GM12878 (cell line): ENCODE measurements around the gene CCER1. TPM values are rescaled to one million over a fixed set of nuclear protein-coding genes. Genes with fewer than 3 reads are reported as not detected.
A peak's percentile ranks its signal among the peaks of the same experiment; 100 is the strongest.

Experiments used
- ATAC-seq: fragments of 200-7000 bp; cut with Tn5 transposase; 3 replicates; pipeline ENCODE4 v1.9.1; 2020; ENCODE audit warnings: mild to moderate bottlenecking, moderate library complexity
- BruUV-seq: library from RNA; stranded (reverse); fragments of 400-500 nt; replicated peaks from 2 replicates; lab custom pipeline; 2021; lab: Mats Ljungman, UMichigan
- CTCF ChIA-PET: fragments of 300-600 bp; sonication (Branson Sonifier 250); formaldehyde crosslinking; extraction: SDS; loops from one replicate; lab custom pipeline; 2021; ENCODE audit warnings: inconsistent platforms; lab: Yijun Ruan, JAX
- POLR2A ChIA-PET: fragments of 350-600 bp; formaldehyde crosslinking; extraction: SDS; loops from one replicate; lab custom pipeline; 2021; ENCODE audit warnings: inconsistent platforms; lab: Charles Lee
- RAD21 ChIA-PET: fragments of 300-600 bp; sonication (Branson Sonifier 250); formaldehyde crosslinking; loops from one replicate; lab custom pipeline; 2023; ENCODE audit warnings: antibody characterized with exemption; ENCODE audit not compliant: unreplicated experiment; lab: Charles Lee
- SMC1A ChIA-PET: fragments of 300-600 bp; sonication (Branson Sonifier 250); formaldehyde crosslinking; loops from one replicate; lab custom pipeline; 2023; ENCODE audit not compliant: unreplicated experiment, uncharacterized antibody; lab: Charles Lee
- DNase-seq: peaks from one replicate; pipeline ENCODE4 v3.0.0-alpha.2; 2011; ENCODE audit warnings: low read depth, low spot score
- FAIRE-seq: peaks from 3 replicates; lab custom pipeline; 2011; peaks lifted over from hg19 to GRCh38; lab: Jason Lieb, UNC
- H2AFZ ChIP-seq: 2 replicates; pipeline ENCODE4 v1.6.0; 2011; ENCODE audit warnings: low read depth, low read length, control low read depth; ENCODE audit not compliant: control insufficient read depth
- H3K27ac ChIP-seq: 2 replicates; pipeline ENCODE4 v1.5.1; 2011; ENCODE audit warnings: control low read depth; ENCODE audit not compliant: control insufficient read depth, insufficient read depth
- H3K27me3 ChIP-seq, 2 experiments: replicated peaks in 1 of 2; 2 replicates each; pipeline versions ENCODE4 v1.6.0 to v1.6.1; 2011; ENCODE audit warnings: low read length in 1 of 2; ENCODE audit not compliant: control insufficient read depth in 2 of 2, insufficient read depth in 2 of 2
- H3K36me3 ChIP-seq, 2 experiments: 2 replicates each; pipeline ENCODE4 v1.5.1; 2011; ENCODE audit warnings: low read length in 1 of 2; ENCODE audit not compliant: control insufficient read depth in 2 of 2, insufficient read depth in 2 of 2
- H3K4me1 ChIP-seq: 2 replicates; pipeline ENCODE4 v1.6.1; 2011; ENCODE audit warnings: mild to moderate bottlenecking, low read length, moderate library complexity, mixed read lengths; ENCODE audit not compliant: control insufficient read depth, insufficient read depth
- H3K4me2 ChIP-seq: 2 replicates; pipeline ENCODE4 v1.6.0; 2011; ENCODE audit warnings: control low read depth; ENCODE audit not compliant: control insufficient read depth, insufficient read depth
- H3K4me3 ChIP-seq: fragments of 200-600 bp; sonication (generic); 2 replicates; pipeline ENCODE4 v1.5.1; 2016
- H3K79me2 ChIP-seq: 2 replicates; pipeline ENCODE4 v1.6.0; 2011; ENCODE audit warnings: low read length; ENCODE audit not compliant: control insufficient read depth, insufficient read depth
- H3K9ac ChIP-seq: 2 replicates; pipeline ENCODE4 v1.8.0; 2011; ENCODE audit warnings: low read length, control low read depth, mixed read lengths; ENCODE audit not compliant: control insufficient read depth, insufficient read depth
- H3K9me3 ChIP-seq: replicated peaks from 3 replicates; pipeline ENCODE4 v1.5.1; 2011; ENCODE audit warnings: mild to moderate bottlenecking, low read length; ENCODE audit not compliant: control insufficient read depth, insufficient read depth
- H4K20me1 ChIP-seq: 2 replicates; pipeline ENCODE4 v1.6.0; 2011; ENCODE audit not compliant: control insufficient read depth, insufficient read depth
- CBFB ChIP-seq: IDR thresholded peaks from 2 replicates; pipeline ENCODE4 v1.6.1; 2016; ENCODE audit warnings: antibody characterized with exemption, low read depth
- CBX3 ChIP-seq: fragments of 200-600 bp; sonication (generic); IDR thresholded peaks from 2 replicates; pipeline ENCODE4 v1.6.1; 2016; ENCODE audit warnings: low read depth, borderline replicate concordance
- CEBPB ChIP-seq, 2 experiments: fragments of 150-350 bp in 1 of 2; IDR thresholded peaks; 2 replicates each; pipeline ENCODE4 v1.6.1; 2012 to 2014; ENCODE audit warnings: low read depth in 2 of 2, low read length in 2 of 2, borderline replicate concordance in 1 of 2, inconsistent platforms in 1 of 2
- CHD2 ChIP-seq: IDR thresholded peaks from 2 replicates; pipeline ENCODE4 v1.6.1; 2011; ENCODE audit warnings: low read depth, low read length, improper control_type of control experiment, borderline replicate concordance
- EED ChIP-seq: sonication (generic); IDR thresholded peaks from 2 replicates; pipeline ENCODE4 v1.6.1; 2016; ENCODE audit warnings: antibody characterized with exemption, low read depth
- ELK1 ChIP-seq: IDR thresholded peaks from 2 replicates; pipeline ENCODE4 v1.6.1; 2012; ENCODE audit warnings: low read depth, low read length, improper control_type of control experiment
- GATAD2B ChIP-seq: fragments of 450-650 bp; conservative IDR thresholded peaks from 2 replicates; pipeline ENCODE4 v1.6.1; 2017; ENCODE audit warnings: low read depth, mild to moderate bottlenecking, moderate library complexity
- HDAC6 ChIP-seq: fragments of 200-600 bp; sonication (generic); IDR thresholded peaks from one replicate; pipeline ENCODE4 v1.8.0; 2017; ENCODE audit warnings: antibody characterized with exemption; ENCODE audit not compliant: unreplicated experiment
- JUNB ChIP-seq: IDR thresholded peaks from 2 replicates; pipeline ENCODE4 v1.6.1; 2016; ENCODE audit warnings: antibody characterized with exemption, mild to moderate bottlenecking
- LARP7 ChIP-seq: fragments of 450-650 bp; IDR thresholded peaks from 2 replicates; pipeline ENCODE4 v1.6.1; 2017; ENCODE audit warnings: mild to moderate bottlenecking
- MEF2B ChIP-seq: fragments of 450-650 bp; IDR thresholded peaks from 2 replicates; pipeline ENCODE4 v1.6.1; 2018; ENCODE audit warnings: mild to moderate bottlenecking, moderate library complexity; ENCODE audit not compliant: partially characterized antibody, poor library complexity, severe bottlenecking
- MTA2 ChIP-seq: fragments of 450-650 bp; IDR thresholded peaks from 2 replicates; pipeline ENCODE4 v1.6.1; 2016; ENCODE audit warnings: low read depth, mild to moderate bottlenecking, moderate library complexity
- MYB ChIP-seq: fragments of 150-350 bp; IDR thresholded peaks from 2 replicates; pipeline ENCODE4 v1.6.1; 2014; ENCODE audit warnings: mild to moderate bottlenecking, low read depth, low read length, borderline replicate concordance
- RFX5 ChIP-seq: IDR thresholded peaks from 2 replicates; pipeline ENCODE4 v1.6.1; 2011; ENCODE audit warnings: low read depth, low read length, improper control_type of control experiment
- SPI1 ChIP-seq: IDR thresholded peaks from 2 replicates; pipeline ENCODE4 v1.6.1; 2011; ENCODE audit warnings: low read depth, mild to moderate bottlenecking, low read length, moderate library complexity, borderline replicate concordance; ENCODE audit not compliant: insufficient read depth
- SREBF2 ChIP-seq: IDR thresholded peaks from 2 replicates; pipeline ENCODE4 v1.6.1; 2012; ENCODE audit warnings: mild to moderate bottlenecking, low read length
- YY1 ChIP-seq: IDR thresholded peaks from 2 replicates; pipeline ENCODE4 v1.6.1; 2011; ENCODE audit warnings: low read depth, mild to moderate bottlenecking, low read length
- WGBS: methylation state at CpG from one replicate; pipeline ENCODE4 v1.1.6; 2016; ENCODE audit warnings: low lambda C conversion rate; ENCODE audit not compliant: insufficient replicate concordance, insufficient coverage; ENCODE audit errors: missing lambda C conversion rate; 5-methylcytosine and 5-hydroxymethylcytosine counted together
- in situ Hi-C: fragments of 300-500 bp; cut with MboI; formaldehyde crosslinking; loops from 9 replicates; pipeline ENCODE4 v1.14.3; 2018; ENCODE audit warnings: mixed read lengths
- intact Hi-C: fragments of 100-400 bp; cut with micrococcal nuclease; formaldehyde crosslinking; loops from one replicate; pipeline ENCODE4 v1.14.2; 2022; ENCODE audit not compliant: unreplicated experiment
- polyA plus RNA-seq, 11 experiments: library from polyadenylated mRNA; depleted of rRNA in 4 of 11; unstranded in 6 of 11; stranded (reverse) in 5 of 11; fragments of >200 nt; fragmentation: Nextera tagmentation in 4 of 11; fragmentation: Illumina TruSeq in 1 of 11; extraction: Ambion mirVana in 4 of 11; extraction: Trizol in 1 of 11; gene quantifications; 1 replicate in 1 of 11; 2 replicates in 10 of 11; pipeline versions ENCODE4 v1.2.1 to v1.2.3, GENCODE V29; 2011 to 2016; ENCODE audit warnings: inconsistent platforms in 2 of 11, missing spikeins in 2 of 11, low read depth in 1 of 11
- total RNA-seq, 4 experiments: library from RNA; depleted of rRNA in 3 of 4; stranded (reverse); fragments of >200 nt in 3 of 4; fragmentation: Illumina TruSeq in 1 of 4; extraction: Trizol in 1 of 4; gene quantifications; 2 replicates each; pipeline versions ENCODE4 v1.2.1 to v1.2.3, GENCODE V29; 2013 to 2021
- TF ChIP-seq, protein P1 (sequence below): IDR thresholded peaks from 2 replicates; pipeline ENCODE4 v1.6.1; 2011; ENCODE audit warnings: low read depth, low read length, improper control_type of control experiment, borderline replicate concordance
- TF ChIP-seq, protein P2 (sequence below): fragments of 450-650 bp; IDR thresholded peaks from 2 replicates; pipeline ENCODE4 v1.6.1; 2017; ENCODE audit warnings: low read depth, mild to moderate bottlenecking, moderate library complexity
- TF ChIP-seq, protein P3 (sequence below), 3 experiments: IDR thresholded peaks in 2 of 3; conservative IDR thresholded peaks in 1 of 3; 2 replicates each; pipeline ENCODE4 v1.5.1; 2011; ENCODE audit warnings: low read depth in 3 of 3, low read length in 3 of 3, mild to moderate bottlenecking in 3 of 3, control low read depth in 2 of 3, moderate library complexity in 2 of 3, inconsistent platforms in 1 of 3, mixed read lengths in 1 of 3; ENCODE audit not compliant: control insufficient read depth in 2 of 3, insufficient read depth in 1 of 3; ENCODE audit errors: extremely low read depth in 1 of 3

CCER1 gene
- total and polyA plus RNA-seq, 10 of the 15 experiments (the other 5 are each of a cell fraction or from before 2014, with no cell fraction given) = 0.01 TPM; not detected in 9

- TF ChIP-seq, protein P1, sequence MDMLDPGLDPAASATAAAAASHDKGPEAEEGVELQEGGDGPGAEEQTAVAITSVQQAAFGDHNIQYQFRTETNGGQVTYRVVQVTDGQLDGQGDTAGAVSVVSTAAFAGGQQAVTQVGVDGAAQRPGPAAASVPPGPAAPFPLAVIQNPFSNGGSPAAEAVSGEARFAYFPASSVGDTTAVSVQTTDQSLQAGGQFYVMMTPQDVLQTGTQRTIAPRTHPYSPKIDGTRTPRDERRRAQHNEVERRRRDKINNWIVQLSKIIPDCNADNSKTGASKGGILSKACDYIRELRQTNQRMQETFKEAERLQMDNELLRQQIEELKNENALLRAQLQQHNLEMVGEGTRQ = no peak
- TF ChIP-seq RFX5 (no peak), SREBF2 (no peak), EED (no peak), MEF2B (no peak)
These were observed 14.4 kb upstream of the CCER1 start (continued) for GRCh38 chr12:90969346-90969745.

- no TSS peak for BruUV-seq
- in situ Hi-C loops = no loop called here
- FAIRE-seq = no peak
- TF ChIP-seq MYB (no peak), CHD2 (no peak), LARP7 (no peak), ELK1 (no peak), JUNB (peak; percentile 17; the same call in 1 of the 2 replicates), SPI1 (peak; percentile 12; the same call in 1 of the 2 replicates), CBX3 (no peak), MTA2 (no peak), HDAC6 (no peak), CEBPB (IDR thresholded peaks at IDR 0.05; ENCODE audit: borderline replicate concordance in 1 of 2, low read depth in 2 of 2, low read length in 2 of 2) (no peak), GATAD2B (no peak), YY1 (no peak), CBFB (no peak)
- TF ChIP-seq, protein P2, sequence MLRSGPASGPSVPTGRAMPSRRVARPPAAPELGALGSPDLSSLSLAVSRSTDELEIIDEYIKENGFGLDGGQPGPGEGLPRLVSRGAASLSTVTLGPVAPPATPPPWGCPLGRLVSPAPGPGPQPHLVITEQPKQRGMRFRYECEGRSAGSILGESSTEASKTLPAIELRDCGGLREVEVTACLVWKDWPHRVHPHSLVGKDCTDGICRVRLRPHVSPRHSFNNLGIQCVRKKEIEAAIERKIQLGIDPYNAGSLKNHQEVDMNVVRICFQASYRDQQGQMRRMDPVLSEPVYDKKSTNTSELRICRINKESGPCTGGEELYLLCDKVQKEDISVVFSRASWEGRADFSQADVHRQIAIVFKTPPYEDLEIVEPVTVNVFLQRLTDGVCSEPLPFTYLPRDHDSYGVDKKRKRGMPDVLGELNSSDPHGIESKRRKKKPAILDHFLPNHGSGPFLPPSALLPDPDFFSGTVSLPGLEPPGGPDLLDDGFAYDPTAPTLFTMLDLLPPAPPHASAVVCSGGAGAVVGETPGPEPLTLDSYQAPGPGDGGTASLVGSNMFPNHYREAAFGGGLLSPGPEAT = no peak
- TF ChIP-seq, protein P3, sequence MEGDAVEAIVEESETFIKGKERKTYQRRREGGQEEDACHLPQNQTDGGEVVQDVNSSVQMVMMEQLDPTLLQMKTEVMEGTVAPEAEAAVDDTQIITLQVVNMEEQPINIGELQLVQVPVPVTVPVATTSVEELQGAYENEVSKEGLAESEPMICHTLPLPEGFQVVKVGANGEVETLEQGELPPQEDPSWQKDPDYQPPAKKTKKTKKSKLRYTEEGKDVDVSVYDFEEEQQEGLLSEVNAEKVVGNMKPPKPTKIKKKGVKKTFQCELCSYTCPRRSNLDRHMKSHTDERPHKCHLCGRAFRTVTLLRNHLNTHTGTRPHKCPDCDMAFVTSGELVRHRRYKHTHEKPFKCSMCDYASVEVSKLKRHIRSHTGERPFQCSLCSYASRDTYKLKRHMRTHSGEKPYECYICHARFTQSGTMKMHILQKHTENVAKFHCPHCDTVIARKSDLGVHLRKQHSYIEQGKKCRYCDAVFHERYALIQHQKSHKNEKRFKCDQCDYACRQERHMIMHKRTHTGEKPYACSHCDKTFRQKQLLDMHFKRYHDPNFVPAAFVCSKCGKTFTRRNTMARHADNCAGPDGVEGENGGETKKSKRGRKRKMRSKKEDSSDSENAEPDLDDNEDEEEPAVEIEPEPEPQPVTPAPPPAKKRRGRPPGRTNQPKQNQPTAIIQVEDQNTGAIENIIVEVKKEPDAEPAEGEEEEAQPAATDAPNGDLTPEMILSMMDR (IDR thresholded peaks at IDR 0.05 in 2 of 3, conservative IDR thresholded peaks at IDR 0.05 in 1 of 3; ENCODE audit: control insufficient read depth in 2 of 3, extremely low read depth in 1 of 3, insufficient read depth in 1 of 3, low read depth in 3 of 3, low read length in 3 of 3) = no peak
These were observed 10.2 kb upstream of the CCER1 start for GRCh38 chr12:90965204-90965603.

More at GRCh38 chr12:90965204-90965603, 10.2 kb upstream of the CCER1 start:
- Histone ChIP-seq H3K36me3 (no peaks in the 10 kb centered on the region), H3K27ac (no peak overlapping the region), H3K9ac (no peak overlapping the region), H3K4me2 (no peak overlapping the region), H3K4me1 (no peaks in the 10 kb centered on the region), H2AFZ (no peak overlapping the region), H3K79me2 (no peaks in the 10 kb centered on the region), H3K4me3 (no peak overlapping the region), H3K27me3 (no peaks in the 10 kb centered on the region), H3K9me3 (no peaks in the 10 kb centered on the region), H4K20me1 (no peaks in the 10 kb centered on the region)
- ChIA-PET SMC1A (no interaction called here), POLR2A (no interaction called here), RAD21 (no interaction called here), CTCF (interaction anchor here (1.0 kb wide), 1 partner anchor 143 kb away, joined by 3 read pairs; no protein-coding TSS in a partner anchor)
- 17% methylated on average over 2 of the region's 2 CpGs for WGBS
- peak; percentile 53; the same call in 2 of the 3 replicates for ATAC-seq
- intact Hi-C loops = no loop called here
- no peak for DNase-seq
